BLaER1 treated with 17β-estradiol and CSF1 and Interleukin-3, amounts not matched to agents 10 nM and 100 nM (cell line): ENCODE results near the gene DENND4B.
"Not testable (repeated sequence)": the region's sequence is repeated elsewhere in the genome, so short reads cannot be mapped to it uniquely, and the experiment has no call there.

Experiments
- H3K27ac ChIP-seq, 11 experiments: shearing (Covaris generic); formaldehyde crosslinking; 2 replicates each; pipeline ENCODE4 v1.8.1; 2022
- H3K27me3 ChIP-seq, 11 experiments: shearing (Covaris generic); formaldehyde crosslinking; 2 replicates each; pipeline ENCODE4 v1.8.1; 2022
- H3K36me3 ChIP-seq, 11 experiments: shearing (Covaris generic); formaldehyde crosslinking; 2 replicates each; pipeline ENCODE4 v1.8.1; 2022
- H3K4me1 ChIP-seq, 10 experiments: shearing (Covaris generic); formaldehyde crosslinking; 2 replicates each; pipeline ENCODE4 v1.8.1; 2022
- H3K4me2 ChIP-seq, 11 experiments: shearing (Covaris generic); formaldehyde crosslinking; 2 replicates each; pipeline ENCODE4 v1.8.1; 2022
- H3K4me3 ChIP-seq, 10 experiments: shearing (Covaris generic); formaldehyde crosslinking; 2 replicates each; pipeline ENCODE4 v1.8.1; 2022
- H3K9ac ChIP-seq, 11 experiments: shearing (Covaris generic); formaldehyde crosslinking; 2 replicates each; pipeline ENCODE4 v1.8.1; 2022
- H3K9me3 ChIP-seq, 11 experiments: shearing (Covaris generic); formaldehyde crosslinking; replicated peaks in 1 of 11; 2 replicates each; pipeline ENCODE4 v1.8.1; 2022
- H4K20me1 ChIP-seq, 11 experiments: shearing (Covaris generic); formaldehyde crosslinking; 2 replicates each; pipeline ENCODE4 v1.8.1; 2022
- Cebpa-rat ChIP-seq, 11 experiments: shearing (Covaris generic); IDR thresholded peaks; 2 replicates each; pipeline ENCODE4 v1.8.1; 2022

The DENND4B gene

GRCh38 chr1:153903841-153904455, 42.6 kb downstream of the DENND4B start:
- no peak for TF ChIP-seq Cebpa-rat (IDR thresholded peaks at IDR 0.05)
- peaks cover 74 to 100% (median 99%) of the 10 kb centered on the region in 11 experiments for H4K20me1 ChIP-seq

GRCh38 chr1:153899509-153899908, 47.0 kb downstream of the DENND4B start:
- Histone ChIP-seq H3K36me3 (peaks cover 66 to 99% (median 88%) of the 10 kb centered on the region in 11 experiments), H3K27me3 (no peaks in the 10 kb centered on the region), H3K27ac (no peak overlapping the region), H3K4me1 (peaks cover 0 to 29% (median 7%) of the 10 kb centered on the region in 10 experiments; a peak in 13 of 20 replicates), H3K4me2 (no peak overlapping the region), H3K9me3 (peaks cover 0 to 21% (median 9%) of the 10 kb centered on the region in 11 experiments; a peak in 16 of 22 replicates), H4K20me1 (peaks cover 63 to 100% (median 99%) of the 10 kb centered on the region in 11 experiments; a peak in 21 of 22 replicates), H3K4me3 (no peak overlapping the region), H3K9ac (no peak overlapping the region)
- no peak for TF ChIP-seq Cebpa-rat (IDR thresholded peaks at IDR 0.05)

More at GRCh38 chr1:153903841-153904455, 42.6 kb downstream of the DENND4B start:
- Histone ChIP-seq H3K4me2 (no peak overlapping the region), H3K4me3 (no peak overlapping the region), H3K9ac (no peak overlapping the region), H3K4me1 (peaks cover 0 to 34% (median 9%) of the 10 kb centered on the region in 10 experiments; a peak in 14 of 20 replicates), H3K27me3 (no peaks in the 10 kb centered on the region), H3K36me3 (peaks cover 47 to 88% (median 80%) of the 10 kb centered on the region in 11 experiments), H3K27ac (no peak overlapping the region; a peak in 1 of 22 replicates), H3K9me3 (peaks cover 0 to 27% (median 15%) of the 10 kb centered on the region in 11 experiments; a peak in 16 of 22 replicates)

- not testable (repeated sequence) for H3K9ac ChIP-seq, H3K4me3 ChIP-seq, H3K9me3 ChIP-seq, H3K4me2 ChIP-seq, H3K27ac ChIP-seq, H3K27me3 ChIP-seq
- H3K4me1 ChIP-seq: peaks cover 0 to 18% (median 0%) of the 10 kb centered on the region in 10 experiments; a peak in 6 of 20 replicates
- H3K36me3 ChIP-seq: peaks cover 72 to 96% (median 86%) of the 10 kb centered on the region in 11 experiments
- peaks cover 57 to 99% (median 92%) of the 10 kb centered on the region in 11 experiments; a peak in 21 of 22 replicates for H4K20me1 ChIP-seq
Observed at GRCh38 chr1:153895866-153896265, 50.7 kb downstream of the DENND4B start.

- H4K20me1 ChIP-seq: peaks cover 27 to 98% (median 77%) of the 10 kb centered on the region in 11 experiments; a peak in 20 of 22 replicates
- not testable (repeated sequence) for H3K27me3 ChIP-seq, H3K4me3 ChIP-seq, H3K9me3 ChIP-seq, H3K9ac ChIP-seq, H3K27ac ChIP-seq
- peaks cover 54 to 97% (median 85%) of the 10 kb centered on the region in 11 experiments for H3K36me3 ChIP-seq
- peaks cover 0 to 34% (median 12%) of the 10 kb centered on the region in 10 experiments; a peak in 11 of 20 replicates for H3K4me1 ChIP-seq
- H3K4me2 ChIP-seq: 0 out of 22 replicates have a peak overlapping the region, but pooled peaks of 1 of the 11 experiments have one; percentile 19
Observed at GRCh38 chr1:153891042-153891441, 55.5 kb downstream of the DENND4B start.

- Histone ChIP-seq H3K27me3 (no peaks in the 10 kb centered on the region), H4K20me1 (peaks cover 22 to 98% (median 77%) of the 10 kb centered on the region in 11 experiments; a peak in 20 of 22 replicates), H3K9me3 (no peaks in the 10 kb centered on the region), H3K4me2 (peak overlapping the region in 2 of 11 experiments; percentile 57 to 61; a peak in 4 of 22 replicates), H3K36me3 (peaks cover 33 to 80% (median 66%) of the 10 kb centered on the region in 11 experiments), H3K4me3 (no peak overlapping the region), H3K27ac (peak overlapping the region in 1 of 11 experiments; percentile 3; a peak in 2 of 22 replicates), H3K4me1 (peaks cover 19 to 53% (median 28%) of the 10 kb centered on the region in 10 experiments), H3K9ac (no peak overlapping the region)
- no peak for TF ChIP-seq Cebpa-rat (IDR thresholded peaks at IDR 0.05)
Observed at GRCh38 chr1:153888533-153888932, 58.0 kb downstream of the DENND4B start.

- H3K9ac ChIP-seq: no peak overlapping the region
- H3K4me3 ChIP-seq: no peak overlapping the region
- no peak overlapping the region for H3K4me2 ChIP-seq
- H3K9me3 ChIP-seq: no peaks in the 10 kb centered on the region
- no peak for TF ChIP-seq Cebpa-rat (IDR thresholded peaks at IDR 0.05)
- peaks cover 43 to 75% (median 51%) of the 10 kb centered on the region in 10 experiments for H3K4me1 ChIP-seq
- no peak overlapping the region for H3K27ac ChIP-seq
- H4K20me1 ChIP-seq: peaks cover 31 to 100% (median 81%) of the 10 kb centered on the region in 11 experiments; a peak in 21 of 22 replicates
- H3K27me3 ChIP-seq: no peaks in the 10 kb centered on the region
- H3K36me3 ChIP-seq: peaks cover 16 to 59% (median 48%) of the 10 kb centered on the region in 11 experiments; a peak in 21 of 22 replicates
Observed at GRCh38 chr1:153886127-153886526, 60.4 kb downstream of the DENND4B start.

- no peak for TF ChIP-seq Cebpa-rat (IDR thresholded peaks at IDR 0.05)
- Histone ChIP-seq H3K27me3 (no peaks in the 10 kb centered on the region), H3K36me3 (peaks cover 5 to 33% (median 24%) of the 10 kb centered on the region in 11 experiments; a peak in 19 of 22 replicates), H3K4me2 (peak overlapping the region; percentile 57 to 89 (median 79); a peak in 20 of 22 replicates), H3K9ac (no peak overlapping the region), H3K27ac (peak overlapping the region in 4 of 11 experiments; percentile 35 to 66 (median 60); a peak in 5 of 22 replicates), H4K20me1 (peaks cover 43 to 100% (median 85%) of the 10 kb centered on the region in 11 experiments; a peak in 21 of 22 replicates), H3K9me3 (no peaks in the 10 kb centered on the region), H3K4me1 (peaks cover 54 to 82% (median 63%) of the 10 kb centered on the region in 10 experiments), H3K4me3 (no peak overlapping the region)
Observed at GRCh38 chr1:153883223-153883622, 63.3 kb downstream of the DENND4B start.

- H3K27ac ChIP-seq: peak overlapping the region in 8 of 11 experiments; percentile 10 to 64 (median 54); a peak in 9 of 22 replicates
- peak overlapping the region; percentile 57 to 89 (median 79) for H3K4me2 ChIP-seq
- TF ChIP-seq Cebpa-rat (IDR thresholded peaks at IDR 0.05): no peak
- peak overlapping the region in 6 of 11 experiments; percentile 46 to 69 (median 63); a peak in 9 of 22 replicates for H3K9ac ChIP-seq
- H4K20me1 ChIP-seq: peaks cover 47 to 100% (median 86%) of the 10 kb centered on the region in 11 experiments; a peak in 21 of 22 replicates
- no peaks in the 10 kb centered on the region for H3K9me3 ChIP-seq
- peaks cover 5 to 29% (median 21%) of the 10 kb centered on the region in 11 experiments; a peak in 19 of 22 replicates for H3K36me3 ChIP-seq
- no peak overlapping the region for H3K4me3 ChIP-seq
- H3K27me3 ChIP-seq: no peaks in the 10 kb centered on the region
- peaks cover 54 to 75% (median 63%) of the 10 kb centered on the region in 10 experiments for H3K4me1 ChIP-seq
Observed at GRCh38 chr1:153882296-153882912, 64.1 kb downstream of the DENND4B start.
